Neuronal stem cell (in vitro differentiated cells): ENCODE measurements around the gene MPND.

Experiments
- DNase-seq: peaks from one replicate; pipeline ENCODE4 v3.0.0-alpha.2; 2013; ENCODE audit warnings: low spot score
- H2AFZ ChIP-seq: one replicate; pipeline ENCODE4 v1.6.1; 2013; ENCODE audit warnings: mild to moderate bottlenecking, low read length, inconsistent platforms
- H2AK5ac ChIP-seq: 2 replicates; pipeline ENCODE4 v1.6.1; 2013; ENCODE audit warnings: low read depth, mild to moderate bottlenecking, inconsistent platforms, low read length, moderate library complexity, mixed read lengths
- H2BK120ac ChIP-seq: 2 replicates; pipeline ENCODE4 v1.6.1; 2013; ENCODE audit warnings: low read depth, mild to moderate bottlenecking, inconsistent platforms, low read length, moderate library complexity, mixed read lengths
- H2BK12ac ChIP-seq: one replicate; pipeline ENCODE4 v1.6.1; 2013; ENCODE audit warnings: low read length, inconsistent platforms
- H2BK15ac ChIP-seq: 2 replicates; pipeline ENCODE4 v1.6.1; 2013; ENCODE audit warnings: mild to moderate bottlenecking, low read length, inconsistent platforms, mixed read lengths
- H2BK5ac ChIP-seq: one replicate; pipeline ENCODE4 v1.6.1; 2013; ENCODE audit warnings: inconsistent platforms, mild to moderate bottlenecking, low read length, moderate library complexity
- H3K14ac ChIP-seq: one replicate; pipeline ENCODE4 v1.6.1; 2013; ENCODE audit warnings: low read length, inconsistent platforms
- H3K18ac ChIP-seq: 2 replicates; pipeline ENCODE4 v1.6.1; 2013; ENCODE audit warnings: low read length, inconsistent platforms
- H3K23ac ChIP-seq: 2 replicates; pipeline ENCODE4 v1.6.1; 2013; ENCODE audit warnings: low read depth, mild to moderate bottlenecking, mixed read lengths, low read length, inconsistent platforms; ENCODE audit not compliant: poor library complexity
- H3K27ac ChIP-seq: replicated peaks from 3 replicates; pipeline ENCODE4 v1.5.1; 2013; ENCODE audit warnings: low read length, inconsistent platforms
- H3K27me3 ChIP-seq, 3 experiments: 2 replicates each; pipeline ENCODE4 v1.6.1; 2013; ENCODE audit warnings: low read length in 3 of 3, mild to moderate bottlenecking in 2 of 3, inconsistent platforms in 1 of 3, low read depth in 1 of 3, mixed read lengths in 1 of 3, moderate library complexity in 1 of 3; ENCODE audit not compliant: control insufficient read depth in 3 of 3, insufficient read depth in 3 of 3
- H3K36me3 ChIP-seq, 2 donors: replicated peaks in 1 of 2; 2 replicates each; pipeline ENCODE4 v1.6.1; 2013; ENCODE audit warnings: low read length in 2 of 2; ENCODE audit not compliant: control insufficient read depth in 2 of 2, insufficient read depth in 2 of 2
- H3K4ac ChIP-seq: 2 replicates; pipeline ENCODE4 v1.6.1; 2013; ENCODE audit warnings: inconsistent platforms, mild to moderate bottlenecking, low read length, moderate library complexity
- H3K4me1 ChIP-seq, 2 donors: 1 replicate in 1 of 2; 2 replicates in 1 of 2; pipeline ENCODE4 v1.6.1; 2013; ENCODE audit warnings: low read length in 2 of 2, low read depth in 1 of 2; ENCODE audit not compliant: control insufficient read depth in 2 of 2, insufficient read depth in 1 of 2
- H3K4me2 ChIP-seq: one replicate; pipeline ENCODE4 v1.6.1; 2013; ENCODE audit warnings: mild to moderate bottlenecking, low read length, inconsistent platforms; ENCODE audit not compliant: insufficient read depth, poor library complexity, severe bottlenecking
- H3K4me3 ChIP-seq, 2 donors: 2 replicates each; pipeline ENCODE4 v1.5.1; 2013; ENCODE audit warnings: low read length in 2 of 2, mild to moderate bottlenecking in 2 of 2, inconsistent platforms in 1 of 2, moderate library complexity in 1 of 2
- H3K79me1 ChIP-seq: one replicate; pipeline ENCODE4 v1.6.1; 2013; ENCODE audit warnings: low read depth, mild to moderate bottlenecking, inconsistent platforms, low read length, moderate library complexity
- H3K9ac ChIP-seq: one replicate; pipeline ENCODE4 v1.6.1; 2013; ENCODE audit warnings: mild to moderate bottlenecking, low read depth, low read length, inconsistent platforms; ENCODE audit not compliant: poor library complexity
- H3K9me3 ChIP-seq, 2 donors: replicated peaks in 1 of 2; 2 replicates each; pipeline versions ENCODE3 to v1.6.1; 2013; ENCODE audit warnings: low read length in 2 of 2, mild to moderate bottlenecking in 2 of 2, inconsistent platforms in 1 of 2, low read depth in 1 of 2, mixed read lengths in 1 of 2, moderate library complexity in 1 of 2; ENCODE audit not compliant: control insufficient read depth in 2 of 2, insufficient read depth in 1 of 2
- H4K8ac ChIP-seq: one replicate; pipeline ENCODE4 v1.6.1; 2013; ENCODE audit warnings: low read depth, mild to moderate bottlenecking, inconsistent platforms, low read length, moderate library complexity
- H4K91ac ChIP-seq: one replicate; pipeline ENCODE4 v1.6.1; 2013; ENCODE audit warnings: low read length, low read depth, mild to moderate bottlenecking, inconsistent platforms; ENCODE audit not compliant: poor library complexity
- WGBS, 2 donors: extraction: QIAGEN DNeasy Blood & Tissue Kit; methylation state at CpG; one replicate each; pipeline ENCODE4 v1.1.7; 2013; ENCODE audit warnings: missing lambda C conversion rate in 2 of 2, mixed read lengths in 1 of 2; ENCODE audit not compliant: insufficient read length in 2 of 2, insufficient replicate concordance in 1 of 2; ENCODE audit errors: extremely low coverage in 2 of 2; 5-methylcytosine and 5-hydroxymethylcytosine counted together

MPND gene

GRCh38 chr19:4371247-4372164, 28.1 kb downstream of the MPND start:
- no peak overlapping the region for H3K4ac ChIP-seq
- H3K4me2 ChIP-seq: no peak overlapping the region
- H2BK120ac ChIP-seq: no peak overlapping the region
- H3K27ac ChIP-seq: peak overlapping the region; percentile 19
- peaks cover 44% of the 10 kb centered on the region for H3K79me1 ChIP-seq
- H2AK5ac ChIP-seq: no peak overlapping the region
- no peak overlapping the region for H2BK15ac ChIP-seq
- no peak overlapping the region for H4K8ac ChIP-seq
- peaks cover 28 to 31% of the 10 kb centered on the region in 2 donors for H3K4me1 ChIP-seq
- no peak overlapping the region for H3K9ac ChIP-seq
- no CpG with 5 or more reads among the region's 31 CpGs for WGBS, 2 donors
- no peak overlapping the region for H4K91ac ChIP-seq
- peak overlapping the region; percentile 14 for H3K14ac ChIP-seq
- H3K36me3 ChIP-seq: peaks cover 10 to 14% of the 10 kb centered on the region in 2 donors
- H3K4me3 ChIP-seq: no peak overlapping the region
- H2BK5ac ChIP-seq: peak overlapping the region; percentile 42
- no peak overlapping the region for H2BK12ac ChIP-seq
- no peaks in the 10 kb centered on the region for H3K9me3 ChIP-seq
- no peak overlapping the region for H2AFZ ChIP-seq
- H3K27me3 ChIP-seq: no peaks in the 10 kb centered on the region
- peak overlapping the region; percentile 58 for H3K18ac ChIP-seq
- DNase-seq: no peak
- H3K23ac ChIP-seq: no peak overlapping the region

GRCh38 chr19:4372165-4373012, 29.0 kb downstream of the MPND start:
- Histone ChIP-seq H3K18ac (peak overlapping the region; percentile 58), H3K4me2 (no peak overlapping the region), H2BK120ac (no peak overlapping the region), H3K4me3 (no peak overlapping the region), H4K8ac (no peak overlapping the region), H3K14ac (no peak overlapping the region), H3K27ac (no peak overlapping the region), H3K9ac (no peak overlapping the region), H3K36me3 (peaks cover 7% of the 10 kb centered on the region in 2 donors), H2AFZ (no peak overlapping the region), H2BK5ac (peak overlapping the region; percentile 42), H3K27me3 (no peaks in the 10 kb centered on the region), H3K23ac (peak overlapping the region; percentile 3), H4K91ac (no peak overlapping the region), H2AK5ac (no peak overlapping the region), H2BK12ac (no peak overlapping the region), H3K9me3 (no peaks in the 10 kb centered on the region), H3K4me1 (peaks cover 31 to 35% of the 10 kb centered on the region in 2 donors), H2BK15ac (no peak overlapping the region), H3K4ac (no peak overlapping the region), H3K79me1 (peaks cover 38% of the 10 kb centered on the region)
- no CpG with 5 or more reads among the region's 22 CpGs for WGBS, 2 donors
- no peak for DNase-seq

- Histone ChIP-seq H3K27me3 (no peaks in the 10 kb centered on the region), H4K8ac (no peak overlapping the region), H2BK120ac (no peak overlapping the region), H3K23ac (peak overlapping the region; percentile 3), H2AFZ (no peak overlapping the region), H3K18ac (no peak overlapping the region), H2BK5ac (no peak overlapping the region), H3K4me2 (no peak overlapping the region), H3K9ac (no peak overlapping the region), H3K79me1 (peaks cover 32% of the 10 kb centered on the region), H2BK15ac (no peak overlapping the region), H3K4ac (no peak overlapping the region), H2BK12ac (no peak overlapping the region), H3K4me3 (no peak overlapping the region), H4K91ac (no peak overlapping the region), H2AK5ac (no peak overlapping the region), H3K36me3 (peaks cover 2% of the 10 kb centered on the region in 2 donors), H3K27ac (no peak overlapping the region), H3K9me3 (no peaks in the 10 kb centered on the region), H3K4me1 (peaks cover 31 to 35% of the 10 kb centered on the region in 2 donors), H3K14ac (no peak overlapping the region)
- WGBS, 2 donors: no CpG with 5 or more reads among the region's 8 CpGs
- no peak for DNase-seq
These were observed 29.6 kb downstream of the MPND start for GRCh38 chr19:4373013-4373367.
